Urinary bladder (tissue), 4 donors: ENCODE measurements around the gene CDKL1. TPM values are rescaled to one million over a fixed set of nuclear protein-coding genes. Genes with fewer than 3 reads are reported as not detected.
"Not testable (repeated sequence)": the region's sequence is repeated elsewhere in the genome, so short reads cannot be mapped to it uniquely, and the experiment has no call there.

Experiments used
- DNase-seq: peaks from one replicate; pipeline ENCODE4 v3.0.0-alpha.2; 2015; ENCODE audit errors: extremely low spot score
- H3K27ac ChIP-seq: one replicate; pipeline ENCODE4 v1.5.1; 2013; ENCODE audit warnings: low read depth, mild to moderate bottlenecking, moderate library complexity
- H3K36me3 ChIP-seq: one replicate; pipeline ENCODE4 v1.6.1; 2013; ENCODE audit warnings: mild to moderate bottlenecking, moderate library complexity; ENCODE audit not compliant: insufficient read depth
- H3K4me1 ChIP-seq: one replicate; pipeline ENCODE4 v1.6.1; 2013; ENCODE audit warnings: mild to moderate bottlenecking, moderate library complexity; ENCODE audit not compliant: insufficient read depth
- H3K4me3 ChIP-seq: one replicate; pipeline ENCODE4 v1.5.1; 2013; ENCODE audit warnings: low read depth, low read length
- whole genome bisulfite sequencing: extraction: QIAGEN DNeasy Blood & Tissue Kit; methylation state at CpG from one replicate; pipeline ENCODE4 v1.1.7; 2013; 5-methylcytosine and 5-hydroxymethylcytosine counted together
- polyA plus RNA-seq: library from polyadenylated mRNA; stranded (reverse); fragments of 200-250 nt; gene quantifications from one replicate; pipeline ENCODE4 v1.2.3, GENCODE V29; 2013
- total RNA-seq: library from RNA; depleted of rRNA; stranded (reverse); fragments of >200 nt; gene quantifications from one replicate; pipeline ENCODE4 v1.2.3, GENCODE V29; 2014
- donor health status: healthy with polysubstance abuse.
- donor health status: healthy.

Gene CDKL1
- total and polyA plus RNA-seq, 2 donors = 13.4 to 30.7 TPM

DNA sequence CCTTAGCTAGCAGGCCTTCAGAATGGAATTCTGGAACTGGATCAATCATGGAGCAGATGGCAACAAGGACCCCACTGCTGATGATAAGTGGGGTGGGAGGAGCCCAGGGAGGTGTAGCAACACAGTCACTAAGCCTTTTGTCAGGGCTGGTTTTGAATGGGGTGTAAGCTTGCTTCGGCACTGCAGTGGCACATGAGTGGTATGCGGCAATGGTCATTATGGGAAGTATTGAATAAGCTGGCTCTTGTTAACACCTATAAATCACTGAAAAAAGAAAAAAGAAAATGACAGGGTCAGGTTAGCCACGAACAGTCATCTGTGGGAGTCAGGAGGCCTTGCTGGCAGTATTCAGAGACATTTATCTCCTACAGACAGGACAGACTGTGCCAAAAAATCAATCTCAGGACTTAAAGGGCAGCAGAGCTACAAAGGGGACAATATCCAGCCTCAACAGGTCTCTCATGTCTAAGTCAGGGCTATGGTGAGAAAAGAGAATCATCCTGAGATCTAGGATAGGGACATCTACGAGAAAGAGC, 19.1 kb downstream of the CDKL1 start:
- no peaks in the 10 kb centered on the region for H3K4me1 ChIP-seq
- H3K36me3 ChIP-seq = no peaks in the 10 kb centered on the region
- H3K27ac ChIP-seq = no peak overlapping the region
- no peak for DNase-seq
- WGBS = 74% methylated on average over 4 of the region's 4 CpGs
- no peak overlapping the region for H3K4me3 ChIP-seq

DNA sequence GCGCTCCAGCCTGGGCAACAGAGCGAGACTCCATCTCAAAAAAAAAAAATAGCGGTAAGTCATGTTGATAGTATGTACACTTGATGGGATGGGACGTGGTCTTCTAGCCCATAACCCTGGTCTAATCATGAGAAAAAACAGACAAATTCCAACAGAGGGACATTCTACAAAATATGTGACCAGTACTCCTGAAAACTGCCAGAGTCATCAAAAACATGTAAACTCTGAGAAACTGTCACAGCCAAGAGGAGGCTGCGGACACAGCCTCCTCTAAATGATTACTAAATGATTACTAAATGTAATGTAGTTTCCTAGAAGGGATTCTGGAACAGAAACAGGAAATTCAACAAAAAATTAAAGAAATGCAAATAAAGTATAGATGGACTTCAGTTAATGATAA, 20.9 kb downstream of the CDKL1 start:
- H3K4me3 ChIP-seq = no peak overlapping the region
- no peaks in the 10 kb centered on the region for H3K36me3 ChIP-seq
- H3K27ac ChIP-seq = no peak overlapping the region
- WGBS = 88% methylated on average over 5 of the region's 5 CpGs
- H3K4me1 ChIP-seq = no peaks in the 10 kb centered on the region
- DNase-seq = no peak

DNA sequence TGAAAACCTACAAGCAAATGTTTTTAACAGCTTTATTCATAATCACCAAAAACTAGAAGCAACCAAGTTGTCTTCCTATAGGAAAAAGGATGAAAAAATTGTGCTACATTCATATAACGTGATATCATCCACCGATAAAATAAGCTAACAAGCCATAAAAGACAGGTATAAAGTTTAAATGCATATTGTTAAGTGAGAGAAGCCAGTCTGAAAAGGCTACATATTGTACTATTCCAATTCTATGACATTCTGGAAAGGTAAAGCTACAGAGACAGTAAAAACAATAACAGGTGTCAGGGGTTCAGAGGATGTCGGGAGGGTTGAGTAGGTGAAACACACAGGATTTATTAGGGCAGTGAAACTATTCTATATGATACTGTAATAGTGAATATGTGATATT, 22.7 kb downstream of the CDKL1 start:
- Histone ChIP-seq H3K36me3 (no peaks in the 10 kb centered on the region), H3K4me1 (no peaks in the 10 kb centered on the region), H3K4me3 (no peak overlapping the region), H3K27ac (no peak overlapping the region)
- DNase-seq = no peak
- 82% methylated on average over 3 of the region's 3 CpGs for WGBS

GRCh38 chr14:50371546-50371945, 25.1 kb downstream of the CDKL1 start:
- WGBS = 89% methylated on average over 4 of the region's 4 CpGs
- DNase-seq = no peak
- Histone ChIP-seq H3K27ac (no peak overlapping the region), H3K36me3 (no peaks in the 10 kb centered on the region), H3K4me3 (no peak overlapping the region), H3K4me1 (no peaks in the 10 kb centered on the region)

GRCh38 chr14:50366589-50366988, 30.1 kb downstream of the CDKL1 start:
- DNase-seq = no peak
- no peak overlapping the region for H3K4me3 ChIP-seq
- 87% methylated on average over 4 of the region's 4 CpGs for WGBS
- H3K4me1 ChIP-seq = no peaks in the 10 kb centered on the region
- H3K27ac ChIP-seq = no peak overlapping the region
- H3K36me3 ChIP-seq = no peaks in the 10 kb centered on the region

- Histone ChIP-seq H3K4me1 (no peaks in the 10 kb centered on the region), H3K36me3 (no peaks in the 10 kb centered on the region), H3K4me3 (no peak overlapping the region), H3K27ac (no peak overlapping the region)
- no peak for DNase-seq
- 89% methylated on average over 3 of the region's 3 CpGs for WGBS
These were observed 30.6 kb downstream of the CDKL1 start for GRCh38 chr14:50366115-50366514.

DNA sequence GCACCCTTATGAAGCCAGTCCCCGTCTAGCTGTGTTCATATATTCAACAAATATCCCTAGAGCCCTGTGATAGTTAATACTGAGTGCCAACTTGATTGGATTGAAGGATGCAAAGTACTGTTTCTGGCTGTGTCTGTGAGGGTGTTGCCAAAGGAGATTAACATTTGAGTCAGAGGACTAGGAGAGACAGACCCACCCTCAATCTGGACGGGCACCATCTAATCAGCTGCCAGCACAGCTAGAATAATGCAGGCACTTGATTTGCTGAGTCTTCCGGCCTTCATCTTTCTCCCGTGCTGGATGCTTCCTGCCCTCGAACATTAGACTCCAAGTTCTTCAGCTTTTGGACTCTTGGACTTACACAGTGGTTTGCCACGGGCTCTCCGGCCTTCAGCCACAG, 31.1 kb downstream of the CDKL1 start:
- 85% methylated on average over 7 of the region's 7 CpGs for WGBS
- DNase-seq, H3K4me1 ChIP-seq, H3K36me3 ChIP-seq, H3K27ac ChIP-seq, H3K4me3 ChIP-seq: not testable (repeated sequence)

DNA sequence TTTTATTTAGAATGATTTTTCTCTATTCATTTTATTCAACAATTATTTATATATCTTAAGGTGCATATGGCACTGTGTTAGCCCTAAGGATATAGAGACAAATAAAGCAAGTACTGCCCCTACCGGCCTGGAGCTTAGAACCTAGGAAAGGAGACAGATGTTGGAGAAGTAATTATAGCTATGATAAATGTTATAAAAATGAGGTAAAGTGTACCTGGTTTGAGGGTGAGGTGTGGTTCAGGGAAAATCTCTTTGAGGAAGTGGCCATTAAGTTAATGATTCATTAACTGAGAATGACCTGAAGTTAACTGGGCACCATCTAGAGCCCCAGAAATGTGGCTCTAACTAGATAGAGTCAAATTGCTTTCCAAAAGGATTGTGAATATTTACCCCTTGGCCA, 31.9 kb downstream of the CDKL1 start:
- Histone ChIP-seq H3K4me3 (no peak overlapping the region), H3K27ac (no peak overlapping the region), H3K36me3 (no peaks in the 10 kb centered on the region), H3K4me1 (no peaks in the 10 kb centered on the region)
- DNase-seq = no peak
- 84% methylated on average over 1 of the region's 1 CpG for WGBS

GRCh38 chr14:50363714-50364111, 33.0 kb downstream of the CDKL1 start:
- peak overlapping the region; percentile 25 for H3K27ac ChIP-seq
- no peak for DNase-seq
- no peak overlapping the region for H3K4me3 ChIP-seq
- no peaks in the 10 kb centered on the region for H3K4me1 ChIP-seq
- H3K36me3 ChIP-seq = no peaks in the 10 kb centered on the region
- 27% methylated on average over 4 of the region's 4 CpGs for WGBS

DNA sequence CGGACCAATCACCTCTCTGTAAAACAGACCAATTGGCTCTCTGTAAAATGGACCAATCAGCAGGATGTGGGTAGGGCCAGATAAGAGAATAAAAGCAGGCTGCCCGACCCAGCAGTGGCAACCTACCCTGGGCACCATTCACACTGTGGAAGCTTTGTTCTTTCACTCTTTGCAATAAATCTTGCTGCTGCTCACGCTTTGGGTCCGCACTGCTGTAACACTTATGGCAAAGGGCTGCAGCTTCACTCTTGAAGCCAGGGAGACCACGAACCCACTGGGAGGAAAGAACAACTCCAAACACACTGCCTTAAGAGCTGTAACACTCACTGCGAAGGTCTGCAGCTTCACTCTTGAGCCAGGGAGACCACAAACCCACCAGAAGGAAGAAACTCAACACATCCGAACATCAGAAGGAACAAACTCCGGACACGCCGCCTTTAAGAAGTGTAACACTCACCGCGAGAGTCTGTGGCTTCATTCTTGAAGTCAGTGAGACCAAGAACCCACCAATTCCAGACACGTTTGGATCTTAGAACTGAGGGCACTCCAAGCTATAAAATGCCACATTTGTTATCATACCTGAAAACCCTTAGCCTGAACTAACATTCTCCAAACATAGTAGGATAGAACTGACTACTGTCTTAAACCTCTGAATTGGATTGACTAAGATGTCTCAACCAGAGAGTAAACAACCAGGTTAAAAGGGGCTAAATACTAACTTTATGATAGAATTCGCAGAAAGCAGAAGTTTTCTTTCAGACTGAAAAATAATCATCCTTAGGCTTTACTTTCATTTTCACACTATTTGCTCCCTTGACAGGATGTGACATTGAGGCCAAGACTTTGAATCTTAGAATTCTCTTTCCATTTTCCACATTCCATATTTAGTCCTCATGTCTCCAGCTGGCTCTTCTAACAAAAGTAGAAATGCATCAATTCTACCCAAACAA, 33.6 kb downstream of the CDKL1 start:
- no peak for DNase-seq
- Histone ChIP-seq H3K4me1 (no peaks in the 10 kb centered on the region), H3K4me3 (no peak overlapping the region), H3K36me3 (no peaks in the 10 kb centered on the region), H3K27ac (peak overlapping the region; percentile 25)
- WGBS = 82% methylated on average over 14 of the region's 14 CpGs

DNA sequence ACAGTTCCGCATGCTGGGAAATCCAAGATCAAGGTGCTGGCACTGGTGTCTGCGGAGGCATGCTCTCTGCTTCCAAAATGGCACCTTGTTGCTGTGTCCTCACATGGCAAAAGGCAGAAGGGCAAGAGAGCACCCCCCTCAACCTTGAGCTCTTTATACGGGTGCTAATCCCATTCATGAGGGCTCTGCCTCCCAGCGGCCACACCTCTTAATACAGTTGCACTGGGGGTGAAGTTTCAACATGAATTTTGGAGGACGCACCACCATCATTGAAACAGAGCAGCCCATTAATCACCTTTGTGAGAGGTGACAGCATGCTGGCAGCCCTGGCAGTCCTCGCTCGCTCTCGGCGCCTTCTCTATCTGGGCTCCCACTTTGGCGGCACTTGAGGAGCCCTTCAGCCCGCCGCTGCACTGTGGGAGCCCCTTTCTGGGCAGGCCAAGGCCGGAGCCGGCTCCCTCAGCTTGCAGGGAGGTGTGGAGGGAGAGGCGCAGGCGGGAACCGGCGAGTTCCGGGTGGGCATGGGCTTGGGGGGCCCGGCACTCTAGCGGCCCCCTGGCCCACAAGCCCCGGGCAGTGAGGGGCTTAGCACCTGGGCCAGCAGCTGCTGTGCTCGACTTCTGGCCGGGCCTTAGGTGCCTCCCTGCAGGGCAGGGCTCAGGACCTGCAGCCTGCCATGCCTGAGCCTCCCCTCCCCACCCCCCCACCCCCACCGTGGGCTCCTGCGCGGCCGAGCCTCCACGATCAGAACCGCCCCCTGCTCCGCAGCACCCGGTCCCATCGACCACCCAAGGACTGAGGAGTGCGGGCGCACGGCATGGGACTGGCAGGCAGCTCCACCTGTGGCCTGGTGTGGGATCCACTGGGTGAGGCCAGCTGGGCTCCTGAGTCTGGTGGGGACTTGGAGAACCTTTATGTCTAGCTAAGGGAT, 34.9 kb downstream of the CDKL1 start:
- H3K4me3 ChIP-seq, H3K36me3 ChIP-seq, H3K27ac ChIP-seq, H3K4me1 ChIP-seq, DNase-seq: not testable (repeated sequence)
- 96% methylated on average over 36 of the region's 36 CpGs for WGBS

GRCh38 chr14:50360851-50361250, 35.8 kb downstream of the CDKL1 start:
- WGBS = 87% methylated on average over 2 of the region's 2 CpGs
- DNase-seq = no peak
- H3K4me3 ChIP-seq = no peak overlapping the region

DNA sequence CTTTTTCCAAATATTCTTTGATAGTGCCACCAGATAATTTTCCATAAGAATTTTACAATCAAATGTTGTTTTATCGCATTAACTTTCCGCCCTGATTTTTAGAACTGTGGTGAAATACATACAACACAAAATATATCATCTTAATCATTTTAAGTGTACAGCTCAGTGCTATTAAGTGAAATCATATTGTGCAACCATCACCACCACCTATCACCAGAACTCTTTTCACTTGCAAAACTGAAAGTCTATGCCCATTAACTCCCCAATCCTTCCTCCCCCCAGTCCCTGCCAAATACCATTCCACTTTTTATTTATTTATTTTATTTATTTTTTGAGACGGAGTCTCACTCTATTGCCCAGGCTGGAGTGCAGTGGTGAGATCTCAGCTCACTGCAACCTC, 36.6 kb downstream of the CDKL1 start:
- no peaks in the 10 kb centered on the region for H3K36me3 ChIP-seq
- H3K4me1 ChIP-seq = no peaks in the 10 kb centered on the region
- no peak overlapping the region for H3K4me3 ChIP-seq
- no peak for DNase-seq
- 93% methylated on average over 3 of the region's 3 CpGs for WGBS
- no peak overlapping the region for H3K27ac ChIP-seq

More at GRCh38 chr14:50360851-50361250, 35.8 kb downstream of the CDKL1 start:
- H3K27ac ChIP-seq = no peak overlapping the region
- no peaks in the 10 kb centered on the region for H3K36me3 ChIP-seq
- no peaks in the 10 kb centered on the region for H3K4me1 ChIP-seq
